ENCODE results near the gene PAX5.
A peak's percentile ranks its signal among the peaks of the same experiment; 100 is the strongest.

The PAX5 gene

GRCh38 chr9:37062336-37062735 lies 28.3 kb upstream of the PAX5 start:
- Histone ChIP-seq H3K36me3 (ENCODE audit: control insufficient read depth in 2 of 2, insufficient read depth in 1 of 2, low read length in 2 of 2) (no peaks in the 10 kb centered on the region), H3K4me1 (ENCODE audit: control insufficient read depth, insufficient read depth, low read length) (no peaks in the 10 kb centered on the region), H3K4me3 (ENCODE audit: low read depth, low read length) (no peak overlapping the region), H3K27ac (ENCODE audit: extremely low read depth, low read depth, low read length) (no peak overlapping the region), H3K9me3 (ENCODE audit: control insufficient read depth, insufficient read depth, low read depth, low read length) (no peaks in the 10 kb centered on the region)
- ChIA-PET POLR2A (no interaction called here), CTCF (interaction anchor here (0.9 to 1.2 kb wide), 2 partner anchors 13 to 67 kb away, joined by 3 to 5 read pairs; no protein-coding TSS in a partner anchor)
- TF ChIP-seq, protein P1, sequence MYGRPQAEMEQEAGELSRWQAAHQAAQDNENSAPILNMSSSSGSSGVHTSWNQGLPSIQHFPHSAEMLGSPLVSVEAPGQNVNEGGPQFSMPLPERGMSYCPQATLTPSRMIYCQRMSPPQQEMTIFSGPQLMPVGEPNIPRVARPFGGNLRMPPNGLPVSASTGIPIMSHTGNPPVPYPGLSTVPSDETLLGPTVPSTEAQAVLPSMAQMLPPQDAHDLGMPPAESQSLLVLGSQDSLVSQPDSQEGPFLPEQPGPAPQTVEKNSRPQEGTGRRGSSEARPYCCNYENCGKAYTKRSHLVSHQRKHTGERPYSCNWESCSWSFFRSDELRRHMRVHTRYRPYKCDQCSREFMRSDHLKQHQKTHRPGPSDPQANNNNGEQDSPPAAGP (tag by site-specific recombination; IDR thresholded peaks at IDR 0.05), result no peak
- no peak for TF ChIP-seq GLIS1 (tag by site-specific recombination; IDR thresholded peaks at IDR 0.05)
- TF ChIP-seq ZNF600 (tag by site-specific recombination; IDR thresholded peaks at IDR 0.05), result no peak

- Histone ChIP-seq H3K27ac (ENCODE audit: extremely low read depth, low read depth, low read length) (no peak overlapping the region), H3K4me3 (ENCODE audit: low read depth, low read length) (no peak overlapping the region), H3K9me3 (ENCODE audit: control insufficient read depth, insufficient read depth, low read depth, low read length) (no peaks in the 10 kb centered on the region), H3K36me3 (ENCODE audit: control insufficient read depth in 2 of 2, insufficient read depth in 1 of 2, low read length in 2 of 2) (no peaks in the 10 kb centered on the region), H3K4me1 (ENCODE audit: control insufficient read depth, insufficient read depth, low read length) (no peaks in the 10 kb centered on the region)
- ChIA-PET CTCF (interaction anchor here (1.2 kb wide), 1 partner anchor 66 kb away, joined by 5 read pairs; no protein-coding TSS in a partner anchor), POLR2A (no interaction called here)
- TF ChIP-seq ZNF324 (tag by site-specific recombination; IDR thresholded peaks at IDR 0.05) (no peak), PRDM1 (tag by site-specific recombination; IDR thresholded peaks at IDR 0.05) (0 out of 2 replicates have a peak, but pooled peaks have one; percentile 6)
Measured at GRCh38 chr9:37061768-37062167, 27.7 kb upstream of the PAX5 start.

DNA sequence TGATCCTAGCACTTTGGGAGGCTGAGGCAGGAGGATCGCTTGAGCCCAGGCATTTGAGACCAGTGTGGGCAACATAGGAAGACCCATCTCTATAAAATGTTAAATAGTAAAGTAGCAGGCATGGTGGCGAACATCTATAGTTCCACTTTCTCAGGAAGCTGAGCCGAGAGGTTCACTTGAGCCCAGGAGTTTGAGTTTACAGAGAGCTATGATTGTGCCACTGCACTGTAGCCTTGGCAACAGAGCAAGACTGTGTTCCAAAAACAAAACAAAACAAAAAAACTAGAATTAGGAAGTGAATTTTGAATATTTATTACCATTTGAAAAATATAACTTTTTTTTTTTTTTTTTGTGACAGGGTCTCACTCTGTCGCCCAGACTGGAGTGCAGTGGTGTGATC lies 26.8 kb upstream of the PAX5 start:
- ChIA-PET POLR2A (no interaction called here), CTCF (interaction anchor here (0.6 kb wide), 1 partner anchor 119 kb away, joined by 3 read pairs; no protein-coding TSS in a partner anchor)
- Histone ChIP-seq H3K27ac (ENCODE audit: extremely low read depth, low read depth, low read length) (no peak overlapping the region), H3K36me3 (ENCODE audit: control insufficient read depth in 2 of 2, insufficient read depth in 1 of 2, low read length in 2 of 2) (no peaks in the 10 kb centered on the region), H3K4me3 (ENCODE audit: low read depth, low read length) (no peak overlapping the region), H3K9me3 (ENCODE audit: control insufficient read depth, insufficient read depth, low read depth, low read length) (no peaks in the 10 kb centered on the region), H3K4me1 (ENCODE audit: control insufficient read depth, insufficient read depth, low read length) (no peaks in the 10 kb centered on the region)
- no peak for TF ChIP-seq ZNF660 (tag by site-specific recombination; IDR thresholded peaks at IDR 0.05)
- TF ChIP-seq ZNF391 (tag by site-specific recombination; IDR thresholded peaks at IDR 0.05; ENCODE audit: borderline replicate concordance, low read depth), result no peak
- TF ChIP-seq ZNF670 (tag by site-specific recombination; IDR thresholded peaks at IDR 0.05; ENCODE audit: low read depth), result no peak
- TF ChIP-seq KLF7 (tag by site-specific recombination; IDR thresholded peaks at IDR 0.05; ENCODE audit: borderline replicate concordance), result no peak
- no peak for TF ChIP-seq ZNF530 (tag by site-specific recombination; IDR thresholded peaks at IDR 0.05; ENCODE audit: low read depth)
- TF ChIP-seq ZNF214 (tag by site-specific recombination; IDR thresholded peaks at IDR 0.05; ENCODE audit: borderline replicate concordance), result no peak
- no peak for TF ChIP-seq ZNF404 (tag by site-specific recombination; IDR thresholded peaks at IDR 0.05)
- TF ChIP-seq ZBTB8A (tag by site-specific recombination; IDR thresholded peaks at IDR 0.05), result no peak
- no peak for TF ChIP-seq ZNF266 (tag by site-specific recombination; IDR thresholded peaks at IDR 0.05; ENCODE audit: low read depth)
- no peak for TF ChIP-seq ZNF548 (tag by site-specific recombination; IDR thresholded peaks at IDR 0.05)
- no peak for TF ChIP-seq ZNF768 (tag by site-specific recombination; IDR thresholded peaks at IDR 0.05)
- TF ChIP-seq, protein P2, sequence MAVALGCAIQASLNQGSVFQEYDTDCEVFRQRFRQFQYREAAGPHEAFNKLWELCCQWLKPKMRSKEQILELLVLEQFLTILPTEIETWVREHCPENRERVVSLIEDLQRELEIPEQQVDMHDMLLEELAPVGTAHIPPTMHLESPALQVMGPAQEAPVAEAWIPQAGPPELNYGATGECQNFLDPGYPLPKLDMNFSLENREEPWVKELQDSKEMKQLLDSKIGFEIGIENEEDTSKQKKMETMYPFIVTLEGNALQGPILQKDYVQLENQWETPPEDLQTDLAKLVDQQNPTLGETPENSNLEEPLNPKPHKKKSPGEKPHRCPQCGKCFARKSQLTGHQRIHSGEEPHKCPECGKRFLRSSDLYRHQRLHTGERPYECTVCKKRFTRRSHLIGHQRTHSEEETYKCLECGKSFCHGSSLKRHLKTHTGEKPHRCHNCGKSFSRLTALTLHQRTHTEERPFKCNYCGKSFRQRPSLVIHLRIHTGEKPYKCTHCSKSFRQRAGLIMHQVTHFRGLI (tag by site-specific recombination; IDR thresholded peaks at IDR 0.05), result no peak
- no peak for TF ChIP-seq ZNF302 (tag by site-specific recombination; IDR thresholded peaks at IDR 0.05; ENCODE audit: low read depth)
- TF ChIP-seq, protein P1 (tag by site-specific recombination; IDR thresholded peaks at IDR 0.05), result no peak
- no peak for TF ChIP-seq ZNF394 (tag by site-specific recombination; IDR thresholded peaks at IDR 0.05; ENCODE audit: borderline replicate concordance)
- no peak for TF ChIP-seq ZBTB17 (tag by site-specific recombination; IDR thresholded peaks at IDR 0.05)
- TF ChIP-seq PRDM1 (tag by site-specific recombination; IDR thresholded peaks at IDR 0.05), result no peak
- TF ChIP-seq, protein P3, sequence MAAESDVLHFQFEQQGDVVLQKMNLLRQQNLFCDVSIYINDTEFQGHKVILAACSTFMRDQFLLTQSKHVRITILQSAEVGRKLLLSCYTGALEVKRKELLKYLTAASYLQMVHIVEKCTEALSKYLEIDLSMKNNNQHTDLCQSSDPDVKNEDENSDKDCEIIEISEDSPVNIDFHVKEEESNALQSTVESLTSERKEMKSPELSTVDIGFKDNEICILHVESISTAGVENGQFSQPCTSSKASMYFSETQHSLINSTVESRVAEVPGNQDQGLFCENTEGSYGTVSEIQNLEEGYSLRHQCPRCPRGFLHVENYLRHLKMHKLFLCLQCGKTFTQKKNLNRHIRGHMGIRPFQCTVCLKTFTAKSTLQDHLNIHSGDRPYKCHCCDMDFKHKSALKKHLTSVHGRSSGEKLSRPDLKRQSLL (tag by site-specific recombination; IDR thresholded peaks at IDR 0.05), result no peak
- TF ChIP-seq ZNF544 (tag by site-specific recombination; IDR thresholded peaks at IDR 0.05), result no peak

Data from HEK293 (cell line).